ENCODE measurements around the gene JAKMIP1. TPM values are rescaled to one million over a fixed set of nuclear protein-coding genes. Genes with fewer than 3 reads are reported as not detected.

The JAKMIP1 gene
- total RNA-seq, 1 experiment from 2014 or later = not detected

DNA sequence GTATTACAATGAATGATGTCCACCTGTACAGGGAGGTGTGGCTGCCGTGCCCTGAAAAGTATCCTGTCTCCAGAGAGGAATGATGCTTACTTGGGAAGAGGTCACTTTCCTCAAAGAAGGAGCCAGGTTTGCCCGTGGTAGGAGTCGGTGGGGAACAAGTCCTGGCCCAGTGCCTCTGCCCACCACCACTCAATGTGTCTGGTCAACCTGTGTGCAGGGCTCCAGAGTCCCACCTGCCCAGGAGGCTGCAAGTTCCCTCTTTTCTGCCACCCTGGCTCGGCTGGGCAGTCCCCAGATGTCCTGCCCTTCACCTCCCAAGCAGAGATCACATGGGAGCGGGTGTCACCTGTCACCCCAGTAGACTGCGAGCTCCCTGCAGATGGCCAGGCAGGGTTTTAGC is 106.7 kb downstream of the JAKMIP1 start:
- H3K27me3 Mint-ChIP-seq (ENCODE audit: insufficient read depth, unreplicated experiment) = no peaks in the 10 kb centered on the region
- DNase-seq (ENCODE audit: unreplicated experiment) = no peak
- intact Hi-C loops (cut with micrococcal nuclease) = no loop called here
- H3K9me3 Mint-ChIP-seq (ENCODE audit: unreplicated experiment) = peaks cover 49% of the 10 kb centered on the region
- BruUV-seq (replicated peaks) = no TSS peak
- ChIA-PET CTCF (no interaction called here), POLR2A (no interaction called here)
- H3K4me3 Mint-ChIP-seq (ENCODE audit: unreplicated experiment) = no peak overlapping the region
- H3K36me3 Mint-ChIP-seq (ENCODE audit: insufficient read depth, unreplicated experiment) = no peaks in the 10 kb centered on the region
- H3K27ac Mint-ChIP-seq (ENCODE audit: low read depth, unreplicated experiment) = no peak overlapping the region
- TF ChIP-seq, protein P1, sequence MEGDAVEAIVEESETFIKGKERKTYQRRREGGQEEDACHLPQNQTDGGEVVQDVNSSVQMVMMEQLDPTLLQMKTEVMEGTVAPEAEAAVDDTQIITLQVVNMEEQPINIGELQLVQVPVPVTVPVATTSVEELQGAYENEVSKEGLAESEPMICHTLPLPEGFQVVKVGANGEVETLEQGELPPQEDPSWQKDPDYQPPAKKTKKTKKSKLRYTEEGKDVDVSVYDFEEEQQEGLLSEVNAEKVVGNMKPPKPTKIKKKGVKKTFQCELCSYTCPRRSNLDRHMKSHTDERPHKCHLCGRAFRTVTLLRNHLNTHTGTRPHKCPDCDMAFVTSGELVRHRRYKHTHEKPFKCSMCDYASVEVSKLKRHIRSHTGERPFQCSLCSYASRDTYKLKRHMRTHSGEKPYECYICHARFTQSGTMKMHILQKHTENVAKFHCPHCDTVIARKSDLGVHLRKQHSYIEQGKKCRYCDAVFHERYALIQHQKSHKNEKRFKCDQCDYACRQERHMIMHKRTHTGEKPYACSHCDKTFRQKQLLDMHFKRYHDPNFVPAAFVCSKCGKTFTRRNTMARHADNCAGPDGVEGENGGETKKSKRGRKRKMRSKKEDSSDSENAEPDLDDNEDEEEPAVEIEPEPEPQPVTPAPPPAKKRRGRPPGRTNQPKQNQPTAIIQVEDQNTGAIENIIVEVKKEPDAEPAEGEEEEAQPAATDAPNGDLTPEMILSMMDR (IDR thresholded peaks at IDR 0.05; ENCODE audit: unreplicated experiment) = no peak
- H3K4me1 Mint-ChIP-seq (ENCODE audit: insufficient read depth, unreplicated experiment) = no peaks in the 10 kb centered on the region

- DNase-seq (ENCODE audit: unreplicated experiment) = no peak
- Mint-ChIP-seq H3K27ac (ENCODE audit: low read depth, unreplicated experiment) (no peak overlapping the region), H3K4me3 (ENCODE audit: unreplicated experiment) (no peak overlapping the region), H3K4me1 (ENCODE audit: insufficient read depth, unreplicated experiment) (no peaks in the 10 kb centered on the region), H3K27me3 (ENCODE audit: insufficient read depth, unreplicated experiment) (no peaks in the 10 kb centered on the region), H3K9me3 (ENCODE audit: unreplicated experiment) (peaks cover 42% of the 10 kb centered on the region), H3K36me3 (ENCODE audit: insufficient read depth, unreplicated experiment) (no peaks in the 10 kb centered on the region)
- POLR2A ChIA-PET = no interaction called here
- TF ChIP-seq, protein P1 (IDR thresholded peaks at IDR 0.05; ENCODE audit: unreplicated experiment) = no peak
- BruUV-seq (replicated peaks) = no TSS peak
- intact Hi-C loops (cut with micrococcal nuclease) = no loop called here
- CTCF ChIA-PET = no interaction called here
Observed at GRCh38 chr4:6092971-6093370, 107.4 kb downstream of the JAKMIP1 start.

GRCh38 chr4:6092131-6092530 is 108.2 kb downstream of the JAKMIP1 start:
- H3K4me1 Mint-ChIP-seq (ENCODE audit: insufficient read depth, unreplicated experiment) = no peaks in the 10 kb centered on the region
- POLR2A ChIA-PET = interaction anchor here (0.9 kb wide), 1 partner anchor 455 kb away, joined by 4 read pairs; no protein-coding TSS in a partner anchor
- no peak overlapping the region for H3K27ac Mint-ChIP-seq (ENCODE audit: low read depth, unreplicated experiment)
- no peaks in the 10 kb centered on the region for H3K27me3 Mint-ChIP-seq (ENCODE audit: insufficient read depth, unreplicated experiment)
- CTCF ChIA-PET = interaction anchor here (0.6 kb wide), 1 partner anchor 11 kb away, joined by 3 read pairs; no protein-coding TSS in a partner anchor
- no peak overlapping the region for H3K4me3 Mint-ChIP-seq (ENCODE audit: unreplicated experiment)
- no peak for DNase-seq (ENCODE audit: unreplicated experiment)
- H3K9me3 Mint-ChIP-seq (ENCODE audit: unreplicated experiment) = peaks cover 37% of the 10 kb centered on the region
- TF ChIP-seq, protein P1 (IDR thresholded peaks at IDR 0.05; ENCODE audit: unreplicated experiment) = no peak
- no peaks in the 10 kb centered on the region for H3K36me3 Mint-ChIP-seq (ENCODE audit: insufficient read depth, unreplicated experiment)
- no TSS peak for BruUV-seq (replicated peaks)
- intact Hi-C loops (cut with micrococcal nuclease) = no loop called here

DNA sequence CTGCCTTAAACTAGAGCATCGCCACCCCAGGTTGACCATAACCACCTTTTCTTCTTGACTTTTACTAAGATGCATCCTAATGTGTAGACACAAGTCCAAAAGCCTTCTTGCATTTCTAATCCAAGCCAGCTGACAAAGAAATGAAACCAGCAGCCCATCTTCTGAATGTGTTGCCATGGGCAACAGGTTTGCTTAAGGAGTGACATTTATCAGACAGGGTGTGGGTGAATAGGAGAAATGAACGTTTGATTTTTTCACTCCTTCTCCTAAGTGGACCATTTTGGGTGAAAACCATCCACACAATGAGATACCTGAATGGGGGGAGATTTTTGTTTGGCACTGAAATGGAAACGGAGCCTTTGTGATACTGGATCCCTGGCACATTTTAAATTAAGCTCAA is 109.4 kb downstream of the JAKMIP1 start:
- Mint-ChIP-seq H3K9me3 (ENCODE audit: unreplicated experiment) (peaks cover 36% of the 10 kb centered on the region), H3K27me3 (ENCODE audit: insufficient read depth, unreplicated experiment) (no peaks in the 10 kb centered on the region), H3K4me1 (ENCODE audit: insufficient read depth, unreplicated experiment) (no peaks in the 10 kb centered on the region), H3K4me3 (ENCODE audit: unreplicated experiment) (no peak overlapping the region), H3K27ac (ENCODE audit: low read depth, unreplicated experiment) (no peak overlapping the region), H3K36me3 (ENCODE audit: insufficient read depth, unreplicated experiment) (no peaks in the 10 kb centered on the region)
- POLR2A ChIA-PET = no interaction called here
- intact Hi-C loops (cut with micrococcal nuclease) = no loop called here
- no TSS peak for BruUV-seq (replicated peaks)
- CTCF ChIA-PET = interaction anchor here (0.9 kb wide), 1 partner anchor 93 kb away, joined by 3 read pairs; no protein-coding TSS in a partner anchor
- TF ChIP-seq, protein P1 (IDR thresholded peaks at IDR 0.05; ENCODE audit: unreplicated experiment) = no peak
- DNase-seq (ENCODE audit: unreplicated experiment) = no peak
